ENCODE data around the gene SLC6A12.

DNA sequence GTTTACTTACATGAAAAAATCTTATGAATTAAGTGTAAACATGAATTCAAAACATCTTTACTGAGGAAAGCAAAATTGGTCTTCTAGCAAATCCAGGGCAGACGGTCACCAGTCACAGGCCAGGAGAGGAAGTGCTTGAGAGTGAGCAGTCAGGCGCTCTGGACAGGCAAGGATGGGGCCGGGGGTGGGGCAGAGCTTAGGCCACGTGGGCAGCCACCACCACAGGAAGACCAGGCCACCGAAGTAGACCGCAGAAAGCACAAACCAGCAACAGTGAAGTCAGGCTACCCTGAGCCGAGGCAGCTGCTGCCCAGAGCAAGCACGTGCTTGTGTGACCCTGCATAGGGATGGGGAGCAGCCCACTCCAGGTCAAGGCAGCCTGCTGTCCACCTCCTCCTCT lies 33.5 kb downstream of the SLC6A12 start:
- TF ChIP-seq CTCF (optimal IDR thresholded peaks at IDR 0.05 in 1 of 3, IDR thresholded peaks at IDR 0.05 in 1 of 3, conservative IDR thresholded peaks at IDR 0.05 in 1 of 3; ENCODE audit: extremely low read depth in 1 of 3, insufficient read depth in 2 of 3, low read length in 3 of 3) (no peak), EZH2 (IDR thresholded peaks at IDR 0.05; ENCODE audit: low read length) (no peak)
